NCI-H187 (cell line): ENCODE measurements around the gene SIX5.
"Not testable (repeated sequence)": the region's sequence is repeated elsewhere in the genome, so short reads cannot be mapped to it uniquely, and the experiment has no call there.

Experiments
- DNase-seq, 2 experiments: peaks; one replicate each; lab custom pipeline; 2025; lab: John Stamatoyannopoulos, UW

The SIX5 gene

DNA sequence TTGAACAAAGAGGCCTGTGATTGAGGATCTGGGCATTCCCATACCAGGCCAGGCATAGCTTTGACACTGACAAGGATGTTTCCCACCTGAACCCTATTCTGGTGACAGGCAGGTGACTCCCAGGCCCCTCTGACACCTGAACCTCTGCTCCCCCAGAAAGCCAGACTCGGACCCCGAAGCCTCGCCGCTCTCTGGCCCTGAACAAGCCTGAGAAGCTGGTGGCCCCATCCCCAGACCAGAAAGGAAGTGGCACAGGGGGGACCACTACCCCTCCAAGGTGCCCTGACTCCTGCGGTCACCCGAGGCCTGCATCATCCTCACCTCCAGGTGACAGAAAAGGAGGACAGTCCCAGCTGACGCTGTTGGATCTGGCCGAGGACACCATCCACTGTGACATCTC is 14.7 kb downstream of the SIX5 start:
- no peak for DNase-seq

DNA sequence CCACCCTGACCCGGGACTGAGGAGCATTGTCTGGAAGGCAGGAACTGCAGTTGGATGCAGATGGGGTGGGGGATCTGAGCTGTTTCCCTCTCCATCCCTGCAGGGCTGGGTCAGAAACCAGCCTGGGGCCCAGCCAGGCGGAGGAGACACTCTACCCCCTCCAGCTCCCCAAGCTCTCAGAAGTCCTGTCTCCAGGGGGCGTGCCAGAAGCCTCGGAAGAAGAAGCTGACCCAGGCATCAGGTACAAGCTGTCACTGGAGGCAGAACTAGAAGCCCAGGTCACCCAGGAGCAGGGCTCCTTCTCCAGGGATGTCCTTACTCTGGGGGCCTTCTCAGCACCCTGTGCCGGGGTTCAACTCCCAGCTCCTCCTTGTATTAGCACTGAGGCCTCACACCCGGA is 15.5 kb downstream of the SIX5 start:
- no peak for DNase-seq

DNA sequence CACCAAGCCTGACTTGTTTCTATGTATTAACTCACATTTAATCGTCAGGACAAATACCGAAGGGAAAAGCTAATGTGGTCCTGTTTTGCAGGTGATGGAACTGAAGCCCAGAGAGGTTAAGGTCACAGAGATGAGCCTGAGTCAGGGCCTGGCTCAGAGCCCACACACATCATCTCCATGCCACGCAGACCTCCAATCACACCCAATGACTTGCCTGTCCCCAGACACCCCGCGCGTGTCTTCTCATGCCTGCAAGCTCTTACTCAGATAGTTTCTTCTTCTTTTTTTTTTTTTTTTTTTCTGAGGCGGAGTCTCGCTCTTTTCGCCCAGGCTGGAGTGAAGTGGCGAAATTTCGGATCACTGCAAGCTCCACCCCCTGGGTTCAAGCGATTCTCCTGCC is 16.4 kb downstream of the SIX5 start:
- DNase-seq = no peak

DNA sequence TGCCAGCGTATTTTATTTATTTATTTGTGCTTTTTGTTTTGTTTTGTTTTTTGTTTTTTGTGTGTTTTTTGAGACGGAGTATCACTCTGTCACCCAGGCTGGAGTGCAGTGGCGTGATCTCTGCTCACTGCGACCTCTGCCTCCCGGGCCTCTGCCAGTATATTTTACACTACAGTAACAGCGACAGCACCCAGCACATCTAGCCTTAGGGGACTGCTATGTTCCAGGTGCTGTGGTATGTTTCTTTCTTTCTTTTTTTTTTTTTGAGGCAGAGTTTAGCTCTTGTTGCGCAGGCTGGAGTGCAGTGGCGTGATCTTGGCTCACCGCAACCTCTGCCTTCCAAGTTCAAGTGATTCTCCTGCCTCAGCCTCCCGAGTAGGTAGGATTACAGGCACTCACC is 17.6 kb downstream of the SIX5 start:
- not testable (repeated sequence) for DNase-seq

DNA sequence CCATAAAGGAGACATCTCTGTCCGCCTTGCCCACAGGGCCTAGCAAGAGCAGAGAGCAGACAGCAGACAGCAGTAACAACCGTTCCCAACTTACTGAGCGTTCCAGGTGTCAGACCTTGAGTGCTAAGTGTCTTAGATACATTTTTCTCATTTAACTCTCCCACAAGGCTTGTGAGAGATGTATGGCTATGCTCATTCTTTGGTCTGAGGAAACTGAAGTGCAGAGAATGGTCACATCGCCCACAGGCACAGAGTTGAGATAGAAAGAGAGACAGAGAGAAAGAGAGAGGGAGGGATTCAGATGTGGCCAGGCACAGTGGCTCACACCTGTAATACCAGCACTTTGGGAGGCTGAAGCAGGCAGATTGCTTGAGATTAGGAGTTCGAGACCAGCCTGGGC is 21.5 kb downstream of the SIX5 start:
- no peak for DNase-seq

DNA sequence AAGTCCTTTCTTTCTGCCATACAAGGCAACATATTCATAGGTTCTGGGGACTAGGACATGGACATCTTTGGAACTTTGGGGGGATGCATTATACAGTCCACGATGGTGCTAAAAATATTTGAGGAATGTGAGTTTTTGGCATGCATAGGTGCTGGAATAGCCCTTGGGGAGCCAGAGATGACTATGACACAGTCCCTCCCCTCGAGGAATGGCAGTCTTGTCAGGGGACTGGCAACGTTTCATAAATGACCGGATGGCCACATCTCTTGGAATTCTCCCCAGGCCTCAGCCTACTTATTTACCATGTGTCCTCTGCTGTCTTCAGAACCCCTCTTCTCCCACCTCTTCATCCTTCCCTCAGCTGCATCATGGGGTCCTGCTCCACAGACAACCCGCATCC is 22.2 kb downstream of the SIX5 start:
- DNase-seq = no peak

DNA sequence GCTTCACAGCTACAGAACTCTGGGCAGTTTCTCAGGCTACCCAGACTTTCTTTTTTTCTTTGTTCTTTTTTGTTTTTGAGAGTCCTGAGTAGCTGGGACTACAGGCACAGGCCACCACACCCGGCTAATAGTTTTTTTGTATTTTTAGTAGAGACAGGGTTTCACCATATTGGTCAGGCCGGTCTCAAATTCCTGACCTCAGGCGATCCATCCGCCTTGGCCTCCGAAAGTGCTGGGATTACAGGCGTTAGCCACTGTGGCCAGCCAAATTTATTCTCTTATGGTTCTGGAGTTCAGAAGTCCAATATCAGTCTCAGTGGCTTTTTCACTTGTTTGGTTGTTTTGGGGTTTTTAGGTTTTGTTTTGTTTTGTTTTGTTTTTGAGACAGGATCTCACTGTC is 23.4 kb downstream of the SIX5 start:
- no peak for DNase-seq

DNA sequence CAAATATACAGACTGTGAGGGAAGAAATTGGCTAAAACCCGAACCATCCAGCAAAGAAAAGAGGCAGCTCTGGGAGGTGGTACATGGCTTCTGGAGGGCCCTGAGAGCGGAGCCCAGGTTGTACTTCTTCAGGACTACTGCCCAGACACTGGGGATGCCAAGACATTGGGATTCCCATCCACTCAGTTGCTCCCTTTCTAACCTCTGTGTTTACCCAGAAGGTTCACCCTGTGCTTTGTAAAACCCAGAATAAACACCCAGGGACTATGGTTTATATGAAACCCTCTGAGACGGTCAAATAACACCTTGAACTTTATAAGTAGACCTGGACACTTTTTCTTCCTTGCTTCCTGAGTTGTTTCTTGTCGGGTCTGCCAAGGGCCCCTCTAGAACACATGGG is 26.1 kb downstream of the SIX5 start:
- DNase-seq = no peak

DNA sequence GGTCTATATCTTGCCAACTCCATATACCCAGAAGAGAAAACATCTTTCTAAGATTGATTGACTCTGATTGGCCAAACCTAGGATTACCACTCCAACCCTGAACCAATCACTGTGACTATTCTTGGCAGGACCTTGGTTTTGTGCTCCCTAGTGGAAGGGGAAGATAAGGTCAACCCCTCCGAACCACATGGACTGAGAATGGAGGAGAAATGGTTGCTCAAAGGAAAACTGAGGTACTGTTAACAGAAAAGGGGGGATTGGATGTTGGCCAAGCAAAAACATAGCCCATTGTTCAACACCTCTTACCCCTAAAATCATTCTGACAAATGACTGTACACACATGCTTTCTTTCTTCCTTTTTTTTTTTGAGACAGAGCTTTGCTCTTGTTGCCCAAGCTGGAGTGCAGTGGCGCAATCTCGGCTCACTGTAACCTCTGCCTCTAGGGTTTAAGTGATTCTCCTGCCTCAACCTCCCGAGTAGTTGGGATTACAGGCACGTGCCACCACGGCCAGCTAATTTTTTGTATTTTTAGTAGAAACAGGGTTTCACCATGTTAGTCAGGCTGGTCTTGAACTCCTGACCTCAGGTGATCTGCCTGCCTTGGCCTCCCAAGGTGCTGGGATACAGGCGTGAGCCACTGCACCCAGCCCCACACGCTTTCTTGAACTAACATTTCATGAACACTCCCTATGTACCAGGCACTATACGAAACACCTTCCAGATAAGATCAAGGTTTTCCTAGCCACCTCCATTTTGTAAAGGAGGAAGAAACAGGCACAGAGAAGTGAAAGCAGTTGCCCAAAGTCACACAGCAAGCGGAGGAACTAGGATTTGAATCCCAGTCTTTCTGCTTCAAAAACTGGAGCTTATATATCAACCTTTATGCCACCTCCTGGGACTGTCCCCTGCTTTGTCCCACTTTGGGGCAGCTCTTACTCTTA is 29.3 kb downstream of the SIX5 start:
- DNase-seq = no peak

DNA sequence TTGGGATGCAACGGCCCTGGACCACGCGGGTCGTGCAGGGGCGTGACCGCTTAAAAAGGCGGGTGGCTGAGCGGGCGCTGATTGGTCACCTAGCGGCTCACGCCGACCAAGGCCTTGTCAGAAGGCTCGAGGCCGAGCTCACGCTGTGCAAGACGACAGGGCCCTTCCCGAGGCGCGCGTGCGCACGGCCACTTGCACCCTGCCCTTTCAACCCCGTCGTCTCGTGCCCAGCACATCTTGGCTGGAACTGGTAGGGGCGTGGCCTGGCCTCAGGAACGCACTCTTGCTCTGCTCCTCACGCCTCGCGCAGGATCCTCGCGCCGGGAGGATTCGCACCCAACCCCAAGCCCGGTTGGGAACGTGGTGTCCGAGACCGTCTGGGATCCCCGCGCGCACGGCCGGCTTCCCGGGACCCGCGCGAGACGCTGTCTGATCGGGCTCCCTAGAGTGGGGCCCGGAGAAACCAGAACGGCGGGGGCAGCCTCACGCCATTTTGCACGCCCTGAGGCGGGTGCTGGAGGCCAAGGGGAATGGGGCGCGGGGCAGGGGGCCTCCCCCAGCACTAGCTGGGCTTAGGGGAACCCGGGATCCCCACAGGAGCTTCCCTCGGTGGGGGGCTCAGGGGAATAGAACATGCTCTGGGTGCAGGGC is 35.8 kb downstream of the SIX5 start, which contains the start of gene MEIOSIN:
Gene MEIOSIN (plus strand): TSS at position 280 of the 651 bp plus-strand sequence. CDS start 1,938 bp downstream, outside the sequence.
- DNase-seq = no peak

DNA sequence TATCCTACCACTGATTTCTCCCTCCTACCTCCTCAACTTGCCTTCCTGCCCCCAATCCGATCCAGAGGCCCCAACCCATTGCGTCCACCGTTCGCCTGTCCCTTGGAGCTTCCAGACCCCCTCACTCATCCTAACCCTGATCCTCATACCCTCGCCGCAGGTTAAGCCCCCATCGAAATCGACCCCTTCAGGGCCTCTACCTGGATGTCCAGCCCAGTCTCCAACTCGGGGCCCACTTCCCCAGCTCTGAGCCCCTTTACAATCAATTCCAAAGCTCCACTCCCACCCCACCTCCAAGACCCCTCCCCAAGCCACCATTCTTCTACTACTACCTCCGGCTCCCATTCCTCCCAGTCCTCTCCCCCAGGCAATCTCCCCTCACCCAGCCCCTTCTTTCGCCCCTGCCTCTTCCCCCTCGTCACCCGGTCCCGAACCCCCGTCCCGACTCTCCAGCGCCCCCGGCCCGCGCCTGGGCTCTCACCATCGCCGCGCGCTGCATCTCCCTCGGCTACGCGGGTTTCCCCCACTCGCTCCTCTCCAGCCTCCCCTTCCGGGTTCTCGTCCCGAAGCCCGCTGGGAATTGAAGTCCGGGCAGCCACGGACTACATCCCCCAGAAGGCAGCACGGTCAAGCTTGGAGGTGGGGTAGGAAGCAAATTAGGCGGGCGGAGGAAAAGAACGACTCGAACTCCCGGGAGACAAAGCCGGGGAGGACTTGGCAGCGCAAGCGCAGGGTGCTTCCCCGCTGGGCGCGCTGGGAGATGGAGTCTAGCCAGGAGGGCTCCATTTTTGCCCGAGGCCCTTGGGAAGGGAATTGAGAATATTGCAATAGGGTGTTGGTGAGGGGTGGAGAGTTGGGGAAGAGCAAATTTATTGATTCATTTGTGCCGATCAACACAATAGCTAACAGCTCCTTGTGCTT is 38.4 kb downstream of the SIX5 start, which contains the start of gene FBXO46:
Gene FBXO46 (minus strand): TSS at position 529 of the 921 bp plus-strand sequence. CDS start 17,401 bp downstream, outside the sequence.
- peak; percentile 87 to 98 for DNase-seq

DNA sequence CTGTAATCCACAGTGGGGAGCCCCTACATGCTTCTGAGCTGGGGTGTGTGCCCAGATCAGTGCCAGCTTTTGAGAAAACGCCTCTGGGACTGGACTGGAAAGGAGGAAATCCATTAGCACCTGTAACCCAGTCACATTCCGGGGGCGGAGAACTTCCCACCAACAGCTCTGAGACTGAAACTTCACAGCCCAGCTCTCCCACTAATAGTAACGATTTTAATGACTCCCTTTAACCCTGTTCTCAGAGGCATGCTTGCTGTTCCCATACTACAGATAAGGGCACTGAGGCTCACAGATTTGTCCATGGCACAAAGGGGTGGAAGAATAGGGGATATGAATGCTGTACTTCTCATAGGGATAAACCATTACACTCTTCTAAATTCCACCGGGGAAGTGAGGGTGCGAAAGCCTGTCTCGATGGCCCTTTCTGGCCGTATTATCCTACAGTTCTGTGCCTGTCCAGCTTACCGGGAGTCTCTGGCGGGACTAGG is 39.2 kb downstream of the SIX5 start:
- no peak for DNase-seq

DNA sequence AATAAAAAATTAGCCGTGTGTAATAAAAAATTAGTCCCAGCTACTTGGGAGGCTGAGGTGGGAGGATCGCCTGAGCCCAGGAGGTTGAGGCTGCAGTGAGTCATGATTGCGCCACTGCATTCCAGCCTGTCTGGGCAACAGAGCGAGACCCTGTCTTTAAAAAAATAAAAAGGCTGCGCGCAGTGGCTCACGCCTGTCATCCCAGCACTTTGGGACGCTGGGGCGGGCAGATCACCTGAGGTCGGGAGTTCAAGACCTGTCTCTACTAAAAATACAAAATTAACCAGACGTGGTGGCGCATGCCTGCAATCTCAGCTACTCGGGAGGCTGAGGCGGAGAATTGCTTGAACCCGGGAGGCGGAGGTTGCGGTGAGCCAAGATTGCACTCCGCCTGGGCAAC is 40.4 kb downstream of the SIX5 start:
- DNase-seq = not testable (repeated sequence)

DNA sequence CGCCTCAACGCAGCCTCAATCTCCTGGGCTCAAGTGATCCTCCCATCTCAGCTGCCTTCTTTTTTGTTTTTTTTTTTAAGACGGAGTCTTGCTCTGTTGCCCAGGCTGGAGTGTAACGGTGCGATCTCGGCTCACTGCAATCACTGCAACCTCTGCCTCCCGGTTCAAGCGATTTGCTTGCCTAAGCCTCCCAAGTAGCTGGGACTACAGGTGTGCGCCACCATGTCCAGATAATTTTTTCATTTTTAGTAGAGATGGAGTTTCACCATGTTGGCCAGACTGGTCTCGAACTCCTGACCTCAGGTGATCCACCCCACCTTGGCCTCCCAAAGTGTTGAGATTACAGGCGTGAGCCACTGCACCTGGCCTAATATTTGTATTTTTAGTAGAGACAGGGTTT is 49.0 kb downstream of the SIX5 start:
- not testable (repeated sequence) for DNase-seq

DNA sequence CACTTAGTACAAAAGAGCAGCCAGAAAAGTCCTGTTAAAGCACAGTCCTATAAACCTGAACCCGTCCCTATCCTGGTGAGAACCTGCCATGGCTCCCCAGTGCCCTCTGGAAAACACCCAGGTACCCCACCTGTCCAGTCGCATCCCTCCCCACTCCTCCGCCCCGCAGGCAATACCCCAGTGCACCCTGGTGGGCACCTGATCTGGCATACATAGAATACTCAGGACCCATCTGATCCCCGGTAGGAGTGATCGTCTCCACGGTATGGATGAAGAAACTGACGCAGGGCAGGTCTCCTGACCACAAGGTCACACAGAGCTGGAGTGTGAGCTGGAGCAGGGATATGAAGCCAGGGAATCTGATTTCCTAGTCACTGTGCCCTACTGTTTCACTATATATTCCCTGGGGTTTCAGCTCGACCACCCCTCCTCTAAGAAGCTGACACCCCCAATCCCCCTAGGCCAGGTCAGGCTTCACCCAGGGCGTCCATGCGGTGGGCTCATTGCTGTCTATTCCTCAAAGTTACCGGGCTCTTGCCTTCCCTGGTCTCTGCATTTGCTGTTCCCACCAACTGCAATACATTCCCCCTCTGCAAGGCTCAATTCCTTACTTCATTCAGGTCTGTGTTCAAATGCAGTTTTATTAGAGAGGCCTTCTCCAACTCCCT is 50.9 kb downstream of the SIX5 start:
- DNase-seq = no peak

DNA sequence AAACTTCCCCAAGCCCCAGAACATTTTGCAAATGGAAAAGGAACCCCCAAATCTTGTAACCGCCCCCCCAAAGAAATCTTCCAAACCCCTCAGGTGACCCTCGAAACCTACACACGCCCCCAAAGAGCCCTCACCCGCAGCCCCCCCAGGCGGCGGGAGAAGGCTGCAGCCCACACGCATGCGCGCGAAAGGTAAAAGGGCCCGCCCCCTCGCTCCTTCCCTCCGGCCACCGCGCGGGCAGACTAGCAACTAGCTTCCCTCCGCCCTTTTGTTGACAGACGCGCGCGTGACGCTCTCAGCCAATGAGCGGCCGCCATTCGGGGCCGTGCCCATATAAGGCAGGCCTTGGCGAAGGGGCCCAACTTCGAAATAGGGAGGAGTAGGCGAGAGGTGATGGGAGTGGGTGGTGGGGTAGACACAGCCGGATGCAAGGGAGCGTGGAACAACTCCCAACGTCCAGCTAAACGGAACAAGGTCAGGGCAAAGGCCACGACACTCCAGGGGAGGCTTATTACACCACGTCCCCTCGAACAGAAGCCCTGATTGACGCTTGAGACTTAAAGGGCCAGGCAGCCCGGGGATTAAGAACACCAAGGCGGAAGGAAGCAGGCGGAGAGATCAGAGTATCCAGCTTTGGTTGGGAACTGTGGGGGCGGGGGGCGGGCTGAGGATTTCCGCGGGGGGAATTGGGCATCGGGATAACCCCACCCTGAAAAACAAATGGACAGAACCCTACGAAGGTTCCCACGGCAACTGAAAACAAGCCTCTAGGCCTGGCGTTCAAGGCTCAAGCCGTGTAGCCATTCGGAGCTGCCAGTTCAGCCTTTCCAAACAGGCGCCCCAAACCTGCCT is 51.7 kb downstream of the SIX5 start:
- DNase-seq = peak; percentile 98

DNA sequence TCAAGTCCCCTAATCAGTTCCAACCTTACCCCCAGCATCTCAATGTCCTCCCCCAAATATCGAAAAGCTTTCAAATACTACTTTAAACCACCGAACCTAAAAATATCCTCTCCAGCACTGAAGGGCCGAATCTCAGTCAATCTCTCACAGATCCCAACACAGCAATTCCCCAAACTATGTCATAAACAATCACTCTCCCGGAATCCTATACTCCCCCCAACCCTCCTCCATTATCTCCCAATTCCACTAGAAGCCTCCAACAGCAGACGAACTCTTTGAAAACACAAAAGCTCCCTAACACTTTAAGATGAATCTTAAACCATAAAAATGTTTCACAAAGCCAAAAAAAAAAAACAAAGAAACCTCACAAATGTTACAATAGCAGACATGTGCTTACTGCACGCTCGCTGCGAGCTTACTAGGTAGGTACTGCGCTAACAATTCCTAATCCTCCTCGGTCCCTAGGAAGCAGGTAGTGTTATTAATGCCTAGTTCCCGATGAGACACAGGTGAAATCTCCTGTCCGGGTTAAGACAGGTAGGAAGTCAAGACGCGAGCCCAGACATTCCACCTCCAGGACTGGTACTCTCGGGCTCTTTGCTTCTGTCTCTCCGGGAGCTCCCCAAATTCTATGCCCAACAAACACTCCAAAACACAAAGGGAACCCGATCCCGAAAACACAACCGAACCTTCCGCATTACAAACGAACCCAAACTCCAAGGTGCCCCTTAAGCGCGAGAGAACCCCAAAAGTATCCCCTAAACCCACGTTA is 52.5 kb downstream of the SIX5 start:
- DNase-seq = peak in 1 of 2 experiments; percentile 6

DNA sequence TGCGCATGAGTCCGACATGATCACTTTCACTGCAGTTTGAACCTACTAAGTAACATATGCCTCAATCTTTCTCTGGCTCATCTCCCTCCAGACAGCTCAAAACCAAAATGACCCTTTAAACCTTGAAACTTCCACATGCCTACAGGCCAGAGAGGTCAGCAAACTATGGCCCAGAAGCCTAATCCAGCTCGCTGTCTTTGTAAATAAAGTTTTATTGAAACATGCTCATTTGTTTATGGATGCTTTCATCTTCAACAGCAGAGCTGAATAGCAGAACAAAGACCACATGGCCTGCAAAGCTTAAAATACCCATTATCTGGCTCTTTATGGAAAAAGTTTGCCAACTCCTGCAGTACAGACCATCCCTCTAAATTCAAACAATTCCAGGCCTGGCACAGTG is 53.9 kb downstream of the SIX5 start:
- DNase-seq = no peak
